DLD1 (cell line): Measurements from ENCODE around the gene RSPH1.

Experiments used
- in situ Hi-C: cut with HindIII; loops from 2 replicates; pipeline ENCODE4 v1.10.0; 2017; ENCODE audit warnings: low sequenced_read_pairs

The RSPH1 gene

GRCh38 chr21:42451941-42452340, 44.1 kb downstream of the RSPH1 start:
- in situ Hi-C loops: no loop called here

- in situ Hi-C loops: no loop called here
Observed at GRCh38 chr21:42448686-42449085, 47.3 kb downstream of the RSPH1 start.

- in situ Hi-C loops: no loop called here
Observed at GRCh38 chr21:42447732-42448131, 48.3 kb downstream of the RSPH1 start.

DNA sequence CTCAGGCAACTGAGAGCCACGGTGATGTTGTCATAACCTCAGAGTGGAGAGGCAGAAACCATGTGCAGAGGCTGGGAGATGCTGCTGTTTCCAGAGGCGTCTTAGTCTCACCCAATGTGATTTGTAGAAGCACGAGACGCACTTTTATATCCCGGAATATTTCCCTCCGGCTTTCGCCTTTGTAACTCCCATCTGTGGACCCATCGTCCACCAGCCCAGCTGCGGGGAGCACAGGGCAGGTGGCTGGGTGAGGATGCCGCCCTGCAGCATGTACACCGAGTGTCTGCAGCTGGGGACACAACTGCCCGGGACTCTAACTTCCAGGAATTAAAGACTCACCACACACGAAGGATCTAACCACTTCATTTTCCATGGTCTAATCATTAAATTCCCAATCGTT, 48.8 kb downstream of the RSPH1 start:
- in situ Hi-C loops: no loop called here

DNA sequence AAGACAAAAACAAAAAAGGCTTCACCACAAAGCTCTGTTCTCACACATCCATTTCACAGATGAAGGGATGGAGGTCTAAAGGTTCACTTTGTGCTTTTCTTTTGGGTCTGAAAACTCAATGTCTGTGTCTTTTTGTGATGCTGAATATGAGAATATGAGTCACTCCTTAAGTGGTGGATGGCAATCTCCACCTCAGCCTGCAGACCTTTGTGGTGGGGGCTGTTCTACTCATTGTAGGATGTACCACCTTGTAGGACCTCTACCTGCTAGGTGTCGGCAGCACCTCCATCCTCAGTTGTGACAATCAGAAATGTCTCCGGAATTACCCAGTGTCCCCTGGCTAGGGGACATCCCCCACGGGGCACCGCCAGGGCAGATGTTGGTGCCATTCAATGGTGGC, 49.5 kb downstream of the RSPH1 start:
- in situ Hi-C loops: no loop called here

DNA sequence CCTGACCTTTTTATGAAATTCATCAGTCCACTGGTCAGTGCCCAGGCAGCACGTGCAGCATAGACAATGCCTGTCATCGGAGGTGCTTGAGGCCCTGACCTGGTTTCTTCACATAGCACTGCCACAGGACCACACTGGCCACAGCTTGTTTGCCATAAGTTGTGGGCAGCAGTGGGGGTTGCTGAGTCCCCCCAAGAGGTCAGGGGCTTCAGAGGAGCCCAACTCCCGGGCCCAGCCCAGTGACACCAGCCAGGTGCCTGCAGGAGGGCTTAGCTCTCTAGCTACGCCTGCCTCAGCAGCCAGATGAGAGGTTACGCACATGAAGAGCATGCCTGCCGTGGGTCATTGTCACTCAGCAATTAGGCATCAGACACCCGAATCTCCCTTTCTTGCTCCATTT, 50.7 kb downstream of the RSPH1 start:
- in situ Hi-C loops: no loop called here

GRCh38 chr21:42444745-42445059, 51.3 kb downstream of the RSPH1 start:
- in situ Hi-C loops: no loop called here

DNA sequence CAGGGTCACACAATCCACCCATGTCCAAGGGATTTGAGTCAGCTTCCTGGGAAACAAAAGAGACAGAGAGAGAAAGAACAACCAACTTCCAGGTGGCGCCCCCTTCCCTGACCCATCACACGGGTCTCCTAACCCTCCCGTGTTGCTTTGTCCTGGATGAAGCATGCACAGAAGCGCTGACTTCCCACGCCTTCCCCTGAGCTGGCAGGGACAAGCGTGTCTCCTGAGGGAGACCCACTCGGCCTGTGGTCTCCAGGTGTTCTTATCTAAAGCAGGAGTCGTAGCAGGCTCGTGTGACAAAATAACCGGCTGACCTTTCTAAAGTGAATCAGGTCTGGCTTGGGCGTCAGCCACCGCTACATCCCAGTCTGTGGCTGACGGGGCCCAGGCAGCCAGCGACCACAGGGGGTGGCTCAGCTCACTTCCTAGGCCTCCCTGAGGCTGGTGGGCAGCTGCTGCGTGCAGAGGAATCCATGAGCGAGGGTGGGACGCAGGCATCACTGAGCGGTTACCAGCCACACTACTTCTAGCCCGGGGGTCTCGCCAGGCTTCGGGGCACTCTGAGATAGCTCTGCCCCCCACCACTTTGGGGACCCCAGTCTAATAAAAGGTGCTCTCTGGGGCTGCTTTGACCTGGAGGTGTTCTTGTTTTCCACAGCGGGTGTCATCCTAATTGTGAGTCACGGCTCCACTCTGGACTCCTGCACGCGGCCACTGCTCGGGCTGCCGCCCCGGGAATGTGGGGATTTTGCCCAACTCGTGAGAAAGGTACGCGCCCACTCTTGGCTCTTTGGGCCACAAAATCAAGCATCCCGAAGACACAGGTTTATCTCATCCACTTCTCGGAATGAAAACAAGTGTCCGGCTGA, 51.9 kb downstream of the RSPH1 start:
- in situ Hi-C loops: no loop called here

DNA sequence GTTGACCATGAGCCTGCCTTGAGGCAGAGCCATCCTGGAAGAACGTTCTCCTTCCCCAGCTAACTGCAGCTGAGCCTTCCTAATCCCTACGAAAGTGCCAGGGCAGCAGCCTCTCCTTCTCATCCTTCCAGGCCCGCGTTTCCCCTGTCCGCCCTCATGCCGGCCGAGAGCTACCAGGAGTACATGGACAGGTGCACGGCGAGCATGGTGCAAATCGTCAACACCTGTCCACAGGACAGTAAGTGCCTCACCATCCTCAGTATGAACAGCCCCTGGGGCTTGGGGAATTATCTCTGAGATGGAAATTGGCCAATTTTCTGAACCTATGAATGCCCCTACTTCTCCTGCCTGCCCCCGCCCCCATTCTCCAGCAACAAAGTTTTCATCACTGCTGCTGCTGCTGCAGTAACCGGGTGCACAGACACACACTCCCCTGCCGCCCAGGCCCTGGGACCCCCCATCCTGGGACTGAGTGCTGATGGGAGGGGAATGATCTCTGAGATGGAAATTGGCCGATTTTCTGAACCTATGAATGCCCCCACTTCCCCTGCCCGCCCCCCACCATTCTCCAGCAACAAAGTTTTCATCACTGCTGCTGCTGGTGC, 52.7 kb downstream of the RSPH1 start:
- in situ Hi-C loops: no loop called here

GRCh38 chr21:42441963-42442362, 54.1 kb downstream of the RSPH1 start:
- in situ Hi-C loops: no loop called here

- in situ Hi-C loops: no loop called here
Observed at GRCh38 chr21:42440187-42440792, 55.7 kb downstream of the RSPH1 start.

DNA sequence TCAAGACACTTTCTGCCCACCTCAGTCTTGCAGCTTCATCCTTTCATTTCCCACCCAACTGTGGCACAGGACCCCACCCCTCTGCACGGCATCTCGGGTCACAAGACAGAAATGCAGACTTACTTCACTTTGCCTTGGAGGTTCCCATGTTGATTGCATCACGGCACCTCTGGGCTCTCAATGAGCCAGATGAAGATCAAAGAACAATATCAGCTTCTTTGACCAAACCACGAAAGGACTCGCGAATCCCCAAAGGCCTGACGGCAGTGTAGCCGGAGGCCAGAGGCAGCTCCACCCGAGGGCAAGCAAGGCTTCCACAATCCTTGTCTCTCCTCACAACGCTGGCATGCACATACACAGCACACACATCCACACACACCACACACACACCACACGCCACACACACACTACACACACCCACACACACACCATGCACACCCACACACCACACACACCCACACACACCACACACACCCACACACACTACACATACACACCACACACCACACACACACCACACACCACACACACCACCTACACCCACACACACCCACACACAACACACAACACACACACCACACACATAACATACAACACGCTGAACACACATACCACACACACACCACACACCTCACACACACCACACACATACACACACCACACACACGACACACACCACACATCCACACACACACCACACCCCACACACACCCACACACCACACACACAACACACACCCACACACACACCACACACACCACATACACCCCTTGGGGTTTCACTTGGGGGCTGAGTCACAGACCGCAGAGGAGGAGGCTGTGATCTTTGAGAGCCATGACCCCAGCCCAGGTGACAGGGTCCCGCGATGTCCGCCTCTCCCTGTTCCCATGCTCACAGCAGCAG, 56.5 kb downstream of the RSPH1 start:
- in situ Hi-C loops: no loop called here

DNA sequence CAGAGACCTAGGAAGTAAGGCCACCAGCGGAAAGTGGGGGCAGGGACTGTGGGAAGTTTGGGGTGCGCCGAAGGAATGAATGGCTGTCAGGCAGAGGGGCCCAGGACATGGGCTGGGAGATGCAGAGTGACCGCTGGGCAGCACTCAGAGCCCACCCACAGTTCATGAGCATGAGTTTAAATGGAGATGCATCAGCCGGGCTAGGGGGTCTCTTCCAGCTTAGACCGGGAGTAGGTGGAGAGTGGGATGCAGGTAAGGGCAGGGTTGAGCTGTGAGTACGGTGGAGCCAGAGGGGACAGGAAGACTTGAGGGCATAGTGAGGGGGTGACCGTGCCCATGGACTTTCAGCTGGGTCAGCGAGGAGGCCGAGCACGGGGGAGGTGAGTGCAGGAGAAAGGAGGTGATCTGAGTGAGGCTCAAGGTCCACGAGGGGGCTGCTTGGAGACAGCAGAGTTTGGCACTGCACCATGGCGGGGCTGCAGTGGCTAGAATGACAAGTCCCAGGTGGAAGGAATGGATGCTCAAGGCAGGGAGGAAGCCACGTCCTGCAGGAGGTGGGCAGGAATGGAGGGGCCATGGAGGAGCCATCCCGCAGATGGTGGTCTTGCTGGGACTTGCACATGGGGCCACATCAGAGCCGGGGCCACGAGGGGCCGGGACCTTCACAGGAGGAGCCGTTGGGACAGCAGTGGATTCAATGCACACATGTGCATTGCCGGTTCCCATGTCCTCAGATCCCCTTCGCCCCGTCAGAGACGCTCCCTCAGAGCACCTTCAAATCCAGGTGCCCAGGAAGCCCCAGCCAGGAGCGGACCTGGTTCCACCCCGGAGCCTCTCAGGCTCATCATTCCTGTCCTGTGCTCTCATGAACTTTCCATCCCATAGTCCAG, 57.5 kb downstream of the RSPH1 start:
- in situ Hi-C loops: no loop called here

- in situ Hi-C loops: no loop called here
Observed at GRCh38 chr21:42437786-42438185, 58.2 kb downstream of the RSPH1 start.

DNA sequence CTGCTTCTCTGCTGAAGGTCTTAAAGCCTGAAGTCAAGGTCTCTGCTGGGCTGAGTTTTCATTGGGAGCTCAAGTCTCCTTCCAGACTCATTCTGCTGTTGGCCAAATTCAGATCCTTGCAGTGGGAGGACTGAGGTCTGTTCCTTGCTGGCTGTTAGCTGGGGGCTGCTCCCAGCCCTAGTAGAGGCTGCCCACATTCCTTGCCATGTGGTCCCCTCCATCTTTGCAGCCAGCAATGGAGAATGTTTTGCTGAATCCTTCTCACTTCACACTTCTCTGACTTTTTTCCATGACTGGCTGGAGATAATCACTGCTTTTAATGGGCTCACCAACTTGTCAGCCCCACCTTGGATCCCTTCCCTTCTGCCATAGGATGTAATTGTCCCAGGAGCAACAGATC, 59.1 kb downstream of the RSPH1 start:
- in situ Hi-C loops: no loop called here

DNA sequence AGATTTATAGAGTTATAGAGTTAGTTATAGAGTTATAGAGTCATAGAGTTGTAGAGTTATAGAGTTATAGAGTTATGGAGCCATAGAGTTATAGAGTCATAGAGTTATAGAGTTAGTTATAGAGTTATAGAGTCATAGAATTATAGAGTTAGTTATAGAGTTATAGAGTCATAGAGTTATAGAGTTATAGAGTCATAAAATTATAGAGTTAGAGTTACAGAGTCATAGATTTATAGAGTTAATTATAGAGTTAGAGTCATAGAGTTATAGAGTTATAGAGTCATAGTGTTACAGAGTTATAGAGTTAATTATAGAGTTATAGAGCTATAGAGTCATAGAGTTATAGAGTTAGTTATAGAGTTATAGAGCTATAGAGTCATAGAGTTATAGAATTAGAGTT, 60.2 kb downstream of the RSPH1 start:
- in situ Hi-C loops: no loop called here

GRCh38 chr21:42435401-42435800, 60.6 kb downstream of the RSPH1 start:
- in situ Hi-C loops: no loop called here

DNA sequence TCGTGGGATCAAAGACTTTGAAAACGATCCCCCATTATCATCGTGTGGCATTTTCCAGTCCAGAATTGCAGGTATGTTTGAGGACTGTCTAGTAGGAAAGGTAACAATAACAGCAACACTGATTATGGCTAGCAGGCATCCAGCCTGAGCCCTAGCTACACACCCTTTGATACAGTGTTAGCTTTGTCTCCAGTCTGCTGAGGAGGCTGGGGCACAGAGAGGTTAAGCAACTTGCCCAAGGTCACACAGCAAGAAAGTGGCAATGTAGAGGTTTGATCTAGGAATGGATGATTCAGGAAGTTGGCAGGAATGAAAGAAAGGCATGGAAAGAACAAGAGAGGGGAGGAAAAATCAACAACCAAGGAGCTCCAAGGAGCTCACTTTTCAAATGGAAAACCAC, 61.1 kb downstream of the RSPH1 start:
- in situ Hi-C loops: no loop called here

- in situ Hi-C loops: no loop called here
Observed at GRCh38 chr21:42433946-42434551, 62.0 kb downstream of the RSPH1 start.

DNA sequence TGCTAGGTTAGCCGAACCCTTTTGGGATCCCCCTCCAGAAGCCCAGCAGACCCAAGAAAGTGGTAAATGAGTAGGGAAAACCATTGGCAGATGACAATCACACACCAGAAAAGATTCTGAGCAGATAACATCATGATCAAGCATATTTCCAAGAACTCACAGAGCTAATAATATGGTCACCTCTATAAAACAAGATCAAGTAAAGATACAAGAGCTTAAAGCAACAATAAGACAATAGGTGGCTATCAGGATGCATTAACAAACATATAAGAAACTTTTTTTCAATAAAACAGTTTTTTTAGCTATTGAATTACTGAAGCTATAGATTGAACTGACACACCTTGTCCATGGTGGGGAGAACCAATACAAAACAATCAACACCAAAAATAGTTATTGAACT, 63.3 kb downstream of the RSPH1 start:
- in situ Hi-C loops: no loop called here
